ENCODE data around the gene PFN3. TPM values are rescaled to one million over a fixed set of nuclear protein-coding genes. Genes with fewer than 3 reads are reported as not detected.

The PFN3 gene
- total and polyA plus RNA-seq, 2 of the 13 experiments (the other 11 are each of a cell fraction or from before 2014, with no cell fraction given), result not detected

DNA sequence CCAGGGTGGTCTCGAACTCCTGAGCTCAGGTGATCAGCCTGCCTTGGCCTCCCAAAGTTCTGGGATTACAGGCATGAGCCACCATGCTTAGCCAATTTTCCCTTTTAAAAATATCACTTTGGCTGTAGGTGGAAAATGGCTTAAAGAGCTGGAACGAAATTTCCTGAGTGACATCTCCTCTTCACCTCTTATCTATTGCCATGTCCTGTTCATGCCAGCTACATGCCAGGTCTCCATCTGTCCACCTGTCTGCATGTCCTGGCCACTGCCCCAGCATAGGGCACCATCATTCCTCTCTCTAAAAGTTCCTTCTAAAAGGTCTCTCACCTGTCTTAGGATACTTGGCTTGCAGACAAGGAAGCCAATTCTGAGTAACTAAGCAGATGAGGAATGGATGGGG, 23.2 kb upstream of the PFN3 start:
- no peaks in the 10 kb centered on the region for H4K20me1 ChIP-seq (ENCODE audit: insufficient read depth, low read length)
- no peak overlapping the region for H2AFZ ChIP-seq (ENCODE audit: low read length)
- H3K36me3 ChIP-seq (replicated peaks in 1 of 2; ENCODE audit: control insufficient read depth in 1 of 2, insufficient read depth in 2 of 2, low read length in 2 of 2), result no peaks in the 10 kb centered on the region
- no peak overlapping the region for H3K27ac ChIP-seq (ENCODE audit: extremely low read length, insufficient read depth, low read length)
- FAIRE-seq (no peak), ATAC-seq (no peak), DNase-seq (ENCODE audit: low spot score) (no peak)
- ChIA-PET POLR2A (interaction anchor here (0.6 to 0.9 kb wide), 3 partner anchors 13 to 45 kb away, joined by 3 to 5 read pairs (median 4); partner anchors contain the start of gene F12), CTCF (ENCODE audit: low intra/inter-chr PET ratio, low total read pairs) (no interaction called here)
- intact Hi-C loops (cut with micrococcal nuclease; ENCODE audit: unreplicated experiment), result no loop called here
- in situ Hi-C loops (cut with HindIII; ENCODE audit: extremely low pct_ligation_motif_present, low pct_unique_long_range_greater_than_20kb), result no loop called here
- H3K79me2 ChIP-seq (ENCODE audit: insufficient read depth, low read length), result peaks cover 14% of the 10 kb centered on the region
- H3K9ac ChIP-seq (ENCODE audit: insufficient read depth, low read depth, low read length), result no peak overlapping the region
- H3K27me3 ChIP-seq (ENCODE audit: control insufficient read depth in 1 of 2, insufficient read depth in 2 of 2, low read length in 2 of 2), result peaks cover 0 to 14% of the 10 kb centered on the region in 2 experiments; a peak in 2 of 5 replicates
- no TSS peak for BruUV-seq (replicated peaks)
- TF ChIP-seq ZNF615 (CRISPR knock-in tag; IDR thresholded peaks at IDR 0.05; ENCODE audit: borderline replicate concordance) (no peak), PAWR (CRISPR knock-in tag; IDR thresholded peaks at IDR 0.05; ENCODE audit: borderline replicate concordance) (no peak), NR2F1 (CRISPR knock-in tag; IDR thresholded peaks at IDR 0.05) (no peak), KDM1A (CRISPR knock-in tag; IDR thresholded peaks at IDR 0.05) (no peak), DZIP1 (CRISPR knock-in tag; IDR thresholded peaks at IDR 0.05) (no peak), GABPA (IDR thresholded peaks at IDR 0.05; ENCODE audit: low read depth, low read length) (no peak), GABPA (CRISPR knock-in tag; IDR thresholded peaks at IDR 0.05; ENCODE audit: low read depth) (no peak), KDM6A (CRISPR knock-in tag; IDR thresholded peaks at IDR 0.05; ENCODE audit: low read depth) (no peak), ZFP1 (CRISPR knock-in tag; IDR thresholded peaks at IDR 0.05) (no peak), NFE2 (CRISPR knock-in tag; IDR thresholded peaks at IDR 0.05) (no peak), ZNF441 (CRISPR knock-in tag; IDR thresholded peaks at IDR 0.05; ENCODE audit: borderline replicate concordance) (no peak), GATAD2A (CRISPR knock-in tag; IDR thresholded peaks at IDR 0.05) (no peak)
- WGBS (ENCODE audit: low lambda C conversion rate), result 14% methylated on average over 2 of the region's 2 CpGs
- H3K4me3 ChIP-seq (replicated peaks in 1 of 3; ENCODE audit: insufficient read depth in 1 of 3, low read depth in 2 of 3, low read length in 3 of 3), result no peak overlapping the region
- no peak overlapping the region for H3K4me2 ChIP-seq (ENCODE audit: low read depth, low read length)
- H3K9me3 ChIP-seq (ENCODE audit: low read length), result no peaks in the 10 kb centered on the region
- H3K4me1 ChIP-seq (ENCODE audit: insufficient read depth, low read length), result peaks cover 51% of the 10 kb centered on the region

Measured in HepG2 (cell line).